HG02642 (cell line): ENCODE data around the gene CPNE5.

ENCODE experiments used
- ATAC-seq: cut with Tn5 transposase; IDR thresholded peaks from one replicate; pipeline ENCODE4 v1.9.1; 2021; ENCODE audit warnings: mild to moderate bottlenecking; ENCODE audit not compliant: unreplicated experiment, poor library complexity

CPNE5 gene

GRCh38 chr6:36837022-36837339, 2.3 kb downstream of the CPNE5 start:
- no peak for ATAC-seq

GRCh38 chr6:36836111-36837021, 2.9 kb downstream of the CPNE5 start:
- no peak for ATAC-seq

- no peak for ATAC-seq
Observed at GRCh38 chr6:36834576-36835341, 4.5 kb downstream of the CPNE5 start.

GRCh38 chr6:36833182-36833789, 6.0 kb downstream of the CPNE5 start:
- no peak for ATAC-seq

- no peak for ATAC-seq
Observed at GRCh38 chr6:36832313-36832712, 6.9 kb downstream of the CPNE5 start.

- no peak for ATAC-seq
Observed at GRCh38 chr6:36830577-36830976, 8.7 kb downstream of the CPNE5 start.

- no peak for ATAC-seq
Observed at GRCh38 chr6:36829919-36830544, 9.2 kb downstream of the CPNE5 start.

GRCh38 chr6:36827261-36828079, 11.8 kb downstream of the CPNE5 start:
- ATAC-seq = no peak

- no peak for ATAC-seq
Observed at GRCh38 chr6:36826520-36827227, 12.6 kb downstream of the CPNE5 start.

- ATAC-seq = no peak
Observed at GRCh38 chr6:36825994-36826393, 13.2 kb downstream of the CPNE5 start.

- no peak for ATAC-seq
Observed at GRCh38 chr6:36825452-36825851, 13.8 kb downstream of the CPNE5 start.

GRCh38 chr6:36824253-36824652, 15.0 kb downstream of the CPNE5 start:
- ATAC-seq = no peak

GRCh38 chr6:36823421-36824096, 15.7 kb downstream of the CPNE5 start:
- no peak for ATAC-seq

GRCh38 chr6:36822506-36823269, 16.6 kb downstream of the CPNE5 start:
- no peak for ATAC-seq

GRCh38 chr6:36821581-36822335, 17.5 kb downstream of the CPNE5 start:
- no peak for ATAC-seq

- ATAC-seq = no peak
Observed at GRCh38 chr6:36820700-36821580, 18.3 kb downstream of the CPNE5 start.
